SK-N-SH (cell line): ENCODE data around the gene ORC6. TPM values are rescaled to one million over a fixed set of nuclear protein-coding genes. Genes with fewer than 3 reads are reported as not detected.

ENCODE experiments used
- CTCF ChIA-PET: fragments of 300-600, 350-600 bp; formaldehyde crosslinking; extraction: SDS; loops from one replicate; lab custom pipeline; 2021; lab: Yijun Ruan, JAX
- POLR2A ChIA-PET: fragments of 350-600 bp; sonication (Branson Sonifier 250); formaldehyde crosslinking; extraction: SDS; loops from one replicate; lab custom pipeline; 2020; ENCODE audit warnings: antibody characterized with exemption, inconsistent platforms; lab: Yijun Ruan, JAX
- DNase-seq: peaks from one replicate; pipeline ENCODE4 v3.0.0; 2012
- H2AFZ ChIP-seq: fragments of 200-600 bp; sonication (generic); 2 replicates; pipeline ENCODE4 v1.8.1; 2016; ENCODE audit warnings: antibody characterized with exemption, mild to moderate bottlenecking, low read depth
- H3F3A ChIP-seq: fragments of 200-600 bp; sonication (generic); replicated peaks from 2 replicates; pipeline ENCODE3; 2016; ENCODE audit warnings: antibody characterized with exemption, mild to moderate bottlenecking; ENCODE audit not compliant: insufficient read depth
- H3K27ac ChIP-seq, 2 experiments: fragments of 200-500 bp in 1 of 2; fragments of 200-600 bp in 1 of 2; sonication (Bioruptor generic) in 1 of 2; sonication (generic), shearing (Covaris generic) in 1 of 2; 2 replicates each; pipeline versions ENCODE4 v1.5.1 to v1.6.1; 2014 to 2016; ENCODE audit warnings: low read depth in 2 of 2, inconsistent platforms in 1 of 2, low read length in 1 of 2, mild to moderate bottlenecking in 1 of 2, mixed read lengths in 1 of 2
- H3K27me3 ChIP-seq: fragments of 200-600 bp; sonication (generic), shearing (Covaris generic); 2 replicates; pipeline ENCODE4 v1.6.1; 2016; ENCODE audit warnings: mixed run types; ENCODE audit not compliant: insufficient read depth
- H3K36me3 ChIP-seq, 2 experiments: fragments of 200-500 bp in 1 of 2; fragments of 200-600 bp in 1 of 2; sonication (Bioruptor generic) in 1 of 2; sonication (generic) in 1 of 2; replicated peaks in 1 of 2; 2 replicates each; pipeline versions ENCODE3 to v1.5.1; 2014 to 2016; ENCODE audit warnings: low read length in 1 of 2, mild to moderate bottlenecking in 1 of 2; ENCODE audit not compliant: insufficient read depth in 2 of 2, control insufficient read depth in 1 of 2
- H3K4me1 ChIP-seq, 2 experiments: fragments of 200-500 bp in 1 of 2; fragments of 200-600 bp in 1 of 2; sonication (Bioruptor generic) in 1 of 2; sonication (generic), shearing (Covaris generic) in 1 of 2; 2 replicates each; pipeline versions ENCODE4 v1.5.1 to v1.6.1; 2014 to 2016; ENCODE audit warnings: low read depth in 1 of 2, low read length in 1 of 2, mixed run types in 1 of 2; ENCODE audit not compliant: insufficient read depth in 2 of 2, control insufficient read depth in 1 of 2
- H3K4me2 ChIP-seq: fragments of 200-600 bp; sonication (generic), shearing (Covaris generic); 2 replicates; pipeline ENCODE4 v1.6.1; 2017; ENCODE audit warnings: mixed run types
- H3K4me3 ChIP-seq, 2 experiments: fragments of 200-500 bp in 1 of 2; fragments of 200-600 bp in 1 of 2; sonication (Bioruptor generic) in 1 of 2; sonication (generic), shearing (Covaris generic) in 1 of 2; 2 replicates each; pipeline versions ENCODE4 v1.5.1 to v1.8.1; 2014 to 2016; ENCODE audit warnings: low read depth in 2 of 2, inconsistent platforms in 1 of 2, low read length in 1 of 2, mild to moderate bottlenecking in 1 of 2, mixed read lengths in 1 of 2, moderate library complexity in 1 of 2
- H3K79me2 ChIP-seq: fragments of 200-600 bp; sonication (generic); 2 replicates; pipeline ENCODE4 v1.8.1; 2017; ENCODE audit warnings: mild to moderate bottlenecking; ENCODE audit not compliant: insufficient read depth
- H3K9ac ChIP-seq: fragments of 200-600 bp; sonication (generic); 2 replicates; pipeline ENCODE4 v1.6.1; 2017; ENCODE audit warnings: mixed run types
- H3K9me2 ChIP-seq: fragments of 200-600 bp; sonication (generic); 2 replicates; pipeline ENCODE4 v1.6.1; 2017; ENCODE audit warnings: mixed run types
- H3K9me3 ChIP-seq: fragments of 200-600 bp; sonication (generic); 2 replicates; pipeline ENCODE4 v1.6.1; 2017; ENCODE audit warnings: mixed run types, mild to moderate bottlenecking, moderate library complexity
- H4K20me1 ChIP-seq: fragments of 200-600 bp; sonication (generic); 2 replicates; pipeline ENCODE4 v1.6.1; 2017; ENCODE audit warnings: mild to moderate bottlenecking, mixed run types; ENCODE audit not compliant: insufficient read depth
- CHD2 ChIP-seq: fragments of 150-350 bp; IDR thresholded peaks from 2 replicates; pipeline ENCODE4 v1.6.1; 2018; ENCODE audit warnings: low read length; ENCODE audit not compliant: partially characterized antibody
- EP300 ChIP-seq, 2 experiments: IDR thresholded peaks; 2 replicates each; pipeline versions ENCODE4 v1.4.0 to v1.6.1; 2012; ENCODE audit warnings: borderline replicate concordance in 1 of 2, low read depth in 1 of 2, low read length in 1 of 2
- EZH2phosphoT487 ChIP-seq: fragments of 200-600 bp; sonication (generic); IDR thresholded peaks from 2 replicates; pipeline ENCODE4 v1.6.1; 2017; ENCODE audit warnings: low read depth, mixed run types, mild to moderate bottlenecking, antibody characterized with exemption, moderate library complexity, borderline replicate concordance
- IRF3 ChIP-seq: fragments of 150-350 bp; IDR thresholded peaks from 2 replicates; pipeline ENCODE4 v1.6.1; 2016; ENCODE audit warnings: mild to moderate bottlenecking, low read depth, low read length
- JUND ChIP-seq: IDR thresholded peaks from 2 replicates; pipeline ENCODE4 v1.4.0; 2012
- MAX ChIP-seq: IDR thresholded peaks from 2 replicates; pipeline ENCODE4 v1.4.0; 2012; ENCODE audit warnings: low read depth
- MXI1 ChIP-seq: IDR thresholded peaks from 2 replicates; pipeline ENCODE4 v1.6.1; 2012; ENCODE audit warnings: mild to moderate bottlenecking, low read depth, low read length, improper control_type of control experiment
- PBX3 ChIP-seq: IDR thresholded peaks from 2 replicates; pipeline ENCODE4; 2012
- POLR2AphosphoS5 ChIP-seq: IDR thresholded peaks from 2 replicates; pipeline ENCODE4 v1.6.1; 2012; ENCODE audit warnings: low read depth, low read length
- RAD21 ChIP-seq: IDR thresholded peaks from 2 replicates; pipeline ENCODE4 v1.6.1; 2012; ENCODE audit warnings: mild to moderate bottlenecking, low read length
- RXRA ChIP-seq: IDR thresholded peaks from 2 replicates; pipeline ENCODE4 v1.4.0; 2012; ENCODE audit warnings: low read depth, mild to moderate bottlenecking, borderline replicate concordance
- SMC3 ChIP-seq: IDR thresholded peaks from 2 replicates; pipeline ENCODE4 v1.6.1; 2012; ENCODE audit warnings: low read depth, low read length, improper control_type of control experiment
- TAF1 ChIP-seq: IDR thresholded peaks from 2 replicates; pipeline ENCODE4 v1.6.1; 2012; ENCODE audit warnings: low read depth, mild to moderate bottlenecking, low read length, moderate library complexity, borderline replicate concordance
- TCF12 ChIP-seq: IDR thresholded peaks from 2 replicates; pipeline ENCODE4 v1.4.0; 2012
- YY1 ChIP-seq: IDR thresholded peaks from 2 replicates; pipeline ENCODE4 v1.4.0; 2012; ENCODE audit warnings: low read depth, mild to moderate bottlenecking
- ZBTB33 ChIP-seq: IDR thresholded peaks from 2 replicates; pipeline ENCODE4 v1.4.0; 2012; ENCODE audit warnings: low read depth, borderline replicate concordance
- WGBS: methylation state at CpG from one replicate; pipeline ENCODE4 v1.1.6; 2017; ENCODE audit warnings: low lambda C conversion rate; 5-methylcytosine and 5-hydroxymethylcytosine counted together
- polyA plus RNA-seq, 3 experiments: library from polyadenylated mRNA; depleted of rRNA; stranded (reverse); fragments of >200 nt; gene quantifications; 2 replicates each; pipeline ENCODE4 v1.2.3, GENCODE V29; 2012
- TF ChIP-seq, protein P1 (sequence below): fragments of 200-600 bp; sonication (generic); IDR thresholded peaks from 2 replicates; pipeline ENCODE4 v1.6.1; 2017; ENCODE audit warnings: antibody characterized with exemption, mild to moderate bottlenecking, moderate library complexity
- TF ChIP-seq, protein P2 (sequence below): IDR thresholded peaks from 2 replicates; pipeline ENCODE4 v1.4.0; 2012; ENCODE audit warnings: low read depth, borderline replicate concordance
- TF ChIP-seq, protein P3 (sequence below): fragments of 150-350 bp; IDR thresholded peaks from 2 replicates; pipeline ENCODE4 v1.6.1; 2017; ENCODE audit warnings: antibody characterized with exemption, low read length, low read depth, borderline replicate concordance

The ORC6 gene
- polyA plus RNA-seq, 1 of the 3 experiments (the other 2 are of a cell fraction), result 17.4 TPM

DNA sequence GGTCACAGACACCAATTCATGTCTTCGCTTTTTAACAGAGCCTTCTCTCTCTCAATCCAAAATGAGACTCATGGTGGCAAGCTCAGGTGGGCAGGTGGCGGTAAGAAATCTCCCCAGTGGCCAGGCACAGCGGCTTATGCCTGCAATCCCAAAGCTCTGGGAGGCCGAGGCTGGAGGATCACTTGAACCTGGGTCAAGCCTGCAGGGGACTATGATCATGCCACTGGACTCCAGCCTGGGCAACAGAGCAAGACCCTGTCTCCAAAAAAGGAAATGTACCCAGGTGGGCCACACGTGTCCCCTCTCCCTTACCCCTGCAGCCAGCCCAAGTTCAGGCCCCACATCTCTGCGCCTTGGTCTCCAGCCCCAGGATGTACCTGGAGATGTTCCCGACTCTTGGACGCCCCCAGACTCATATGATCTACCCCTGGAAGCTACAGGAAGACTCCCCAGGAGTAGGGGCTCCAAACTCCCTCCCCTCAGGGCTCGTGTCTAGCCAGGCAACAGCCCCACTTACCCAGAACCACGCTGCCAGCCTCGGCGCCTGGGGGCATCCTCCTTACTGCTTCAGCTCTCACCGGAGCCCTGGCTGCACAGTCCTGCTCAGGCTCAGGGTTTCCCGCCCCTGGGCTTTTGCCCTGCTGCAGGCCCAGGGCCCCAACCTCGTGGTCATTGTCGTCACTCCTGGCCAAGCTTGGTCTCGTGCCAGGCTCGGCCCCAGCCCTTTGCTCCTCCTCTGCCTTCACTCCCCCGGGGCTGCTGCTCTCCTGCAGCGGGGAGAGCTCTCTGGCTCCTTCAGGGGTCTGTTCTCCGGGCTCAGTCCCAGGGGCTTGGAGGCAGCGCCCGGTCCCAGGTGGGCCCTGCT, 42.5 kb downstream of the ORC6 start (continued):
- TF ChIP-seq, protein P1, sequence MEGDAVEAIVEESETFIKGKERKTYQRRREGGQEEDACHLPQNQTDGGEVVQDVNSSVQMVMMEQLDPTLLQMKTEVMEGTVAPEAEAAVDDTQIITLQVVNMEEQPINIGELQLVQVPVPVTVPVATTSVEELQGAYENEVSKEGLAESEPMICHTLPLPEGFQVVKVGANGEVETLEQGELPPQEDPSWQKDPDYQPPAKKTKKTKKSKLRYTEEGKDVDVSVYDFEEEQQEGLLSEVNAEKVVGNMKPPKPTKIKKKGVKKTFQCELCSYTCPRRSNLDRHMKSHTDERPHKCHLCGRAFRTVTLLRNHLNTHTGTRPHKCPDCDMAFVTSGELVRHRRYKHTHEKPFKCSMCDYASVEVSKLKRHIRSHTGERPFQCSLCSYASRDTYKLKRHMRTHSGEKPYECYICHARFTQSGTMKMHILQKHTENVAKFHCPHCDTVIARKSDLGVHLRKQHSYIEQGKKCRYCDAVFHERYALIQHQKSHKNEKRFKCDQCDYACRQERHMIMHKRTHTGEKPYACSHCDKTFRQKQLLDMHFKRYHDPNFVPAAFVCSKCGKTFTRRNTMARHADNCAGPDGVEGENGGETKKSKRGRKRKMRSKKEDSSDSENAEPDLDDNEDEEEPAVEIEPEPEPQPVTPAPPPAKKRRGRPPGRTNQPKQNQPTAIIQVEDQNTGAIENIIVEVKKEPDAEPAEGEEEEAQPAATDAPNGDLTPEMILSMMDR, result no peak
- TF ChIP-seq CHD2 (no peak), TCF12 (no peak)
- TF ChIP-seq, protein P2, sequence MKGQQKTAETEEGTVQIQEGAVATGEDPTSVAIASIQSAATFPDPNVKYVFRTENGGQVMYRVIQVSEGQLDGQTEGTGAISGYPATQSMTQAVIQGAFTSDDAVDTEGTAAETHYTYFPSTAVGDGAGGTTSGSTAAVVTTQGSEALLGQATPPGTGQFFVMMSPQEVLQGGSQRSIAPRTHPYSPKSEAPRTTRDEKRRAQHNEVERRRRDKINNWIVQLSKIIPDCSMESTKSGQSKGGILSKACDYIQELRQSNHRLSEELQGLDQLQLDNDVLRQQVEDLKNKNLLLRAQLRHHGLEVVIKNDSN, result no peak

GRCh38 chr16:46732561-46732960, 43.1 kb downstream of the ORC6 start:
- no peaks in the 10 kb centered on the region for H3K9me3 ChIP-seq
- H3F3A ChIP-seq, result no peaks in the 10 kb centered on the region
- no peak overlapping the region for H3K9ac ChIP-seq
- no peak overlapping the region for H3K4me3 ChIP-seq
- H3K79me2 ChIP-seq, result no peaks in the 10 kb centered on the region
- H4K20me1 ChIP-seq, result no peaks in the 10 kb centered on the region
- POLR2A ChIA-PET, result no interaction called here
- H3K27me3 ChIP-seq, result no peaks in the 10 kb centered on the region
- H2AFZ ChIP-seq, result no peak overlapping the region
- no peaks in the 10 kb centered on the region for H3K9me2 ChIP-seq
- H3K36me3 ChIP-seq, result no peaks in the 10 kb centered on the region
- no peak overlapping the region for H3K4me2 ChIP-seq
- CTCF ChIA-PET, result interaction anchor here (0.9 to 1.4 kb wide), 4 partner anchors 9 to 59 kb away, joined by 3 read pairs; no protein-coding TSS in a partner anchor
- H3K27ac ChIP-seq, result no peak overlapping the region
- no peak for DNase-seq
- H3K4me1 ChIP-seq, result peaks cover 0 to 2% of the 10 kb centered on the region in 2 experiments; a peak in 1 of 4 replicates
- WGBS, result 77% methylated on average over 3 of the region's 4 CpGs
- TF ChIP-seq CHD2 (no peak), YY1 (no peak), JUND (no peak), ZBTB33 (no peak), EZH2phosphoT487 (no peak), MAX (no peak), RAD21 (no peak), PBX3 (no peak), IRF3 (no peak), POLR2AphosphoS5 (no peak), SMC3 (no peak), RXRA (no peak), MXI1 (no peak), TAF1 (no peak), EP300 (IDR thresholded peaks at IDR 0.05; ENCODE audit: borderline replicate concordance in 1 of 2, low read depth in 1 of 2, low read length in 1 of 2) (no peak)
- TF ChIP-seq, protein P3, sequence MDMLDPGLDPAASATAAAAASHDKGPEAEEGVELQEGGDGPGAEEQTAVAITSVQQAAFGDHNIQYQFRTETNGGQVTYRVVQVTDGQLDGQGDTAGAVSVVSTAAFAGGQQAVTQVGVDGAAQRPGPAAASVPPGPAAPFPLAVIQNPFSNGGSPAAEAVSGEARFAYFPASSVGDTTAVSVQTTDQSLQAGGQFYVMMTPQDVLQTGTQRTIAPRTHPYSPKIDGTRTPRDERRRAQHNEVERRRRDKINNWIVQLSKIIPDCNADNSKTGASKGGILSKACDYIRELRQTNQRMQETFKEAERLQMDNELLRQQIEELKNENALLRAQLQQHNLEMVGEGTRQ, result no peak
- TF ChIP-seq, protein P1, result no peak
